ENCODE data around the gene GASK1A.

DNA sequence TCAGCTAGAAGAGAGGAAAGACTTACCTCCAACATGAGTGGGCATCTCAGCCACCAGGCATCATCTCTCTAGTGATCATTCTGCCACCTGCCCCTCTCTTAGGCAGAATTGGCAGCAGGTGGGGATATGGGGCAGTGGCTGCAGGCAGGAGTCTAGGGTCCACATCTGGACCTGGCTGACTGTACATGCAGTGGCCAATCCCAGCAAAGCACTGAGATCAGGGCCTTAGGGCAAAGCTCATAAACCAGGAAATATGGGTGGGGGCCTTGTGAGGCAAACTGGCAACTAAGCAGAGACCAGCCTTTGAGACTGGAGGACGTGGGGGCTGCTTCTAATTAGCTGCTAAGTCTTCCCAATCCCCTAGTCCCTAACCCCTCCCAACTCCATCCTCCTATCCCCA lies 113.9 kb downstream of the GASK1A start:
- TF ChIP-seq CTCF (conservative IDR thresholded peaks at IDR 0.05; ENCODE audit: low read depth, low read length) (no peak), EZH2phosphoT487 (IDR thresholded peaks at IDR 0.05; ENCODE audit: borderline replicate concordance, low read length) (no peak)
